SKM-1 treated with dmso at 0.1 percent for 144 hours (cell line): Measurements from ENCODE around the gene ISLR.
A peak's percentile ranks its signal among the peaks of the same experiment; 100 is the strongest.

Source experiments
- DNase-seq: peaks from one replicate; lab custom pipeline; 2025; ENCODE audit not compliant: unreplicated experiment; lab: John Stamatoyannopoulos, UW

Gene ISLR

DNA sequence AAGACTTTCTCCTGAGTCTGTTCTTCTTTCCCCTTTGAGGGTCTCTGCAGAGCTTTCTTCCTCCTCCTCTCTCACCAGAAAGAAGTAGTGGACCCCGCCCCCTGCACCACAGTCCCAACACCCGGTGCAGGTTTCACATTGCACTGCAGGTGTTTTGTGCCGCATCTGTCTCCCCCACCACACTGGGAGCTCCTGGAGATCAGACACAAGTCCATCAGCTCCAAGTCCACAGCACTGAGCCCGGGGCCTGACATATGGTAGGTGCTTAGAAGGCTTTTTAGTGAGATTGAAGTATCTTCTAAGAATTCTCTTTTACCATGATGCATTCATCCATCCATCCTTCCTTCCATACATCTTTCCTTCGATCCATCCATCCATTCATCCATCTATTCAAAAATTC, 19.2 kb downstream of the ISLR start:
- DNase-seq: no peak

- no peak for DNase-seq
Observed at GRCh38 chr15:74193299-74193718, 19.8 kb downstream of the ISLR start.

- DNase-seq: no peak
Observed at GRCh38 chr15:74193905-74194304, 20.4 kb downstream of the ISLR start.

- DNase-seq: no peak
Observed at GRCh38 chr15:74194572-74195559, 21.4 kb downstream of the ISLR start.

DNA sequence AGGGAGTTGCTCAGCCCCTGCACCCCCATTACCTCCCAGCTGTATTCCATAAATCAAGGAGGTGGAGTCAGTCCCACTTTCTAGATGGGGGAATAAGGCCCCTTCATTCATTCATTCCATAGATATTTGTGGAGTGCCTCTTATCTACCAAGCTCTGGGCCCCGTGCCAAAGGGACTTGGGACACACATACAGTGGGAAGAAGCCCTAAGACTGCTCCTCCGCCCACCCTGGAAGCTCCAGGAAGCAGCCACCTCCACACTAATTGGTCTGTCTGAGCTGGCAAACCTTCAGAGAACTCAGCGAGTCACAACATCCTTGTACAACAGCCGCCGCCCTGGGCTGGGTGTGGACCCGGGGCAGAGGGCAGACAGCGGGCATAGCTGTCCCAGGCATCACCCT, 22.7 kb downstream of the ISLR start:
- DNase-seq: no peak

DNA sequence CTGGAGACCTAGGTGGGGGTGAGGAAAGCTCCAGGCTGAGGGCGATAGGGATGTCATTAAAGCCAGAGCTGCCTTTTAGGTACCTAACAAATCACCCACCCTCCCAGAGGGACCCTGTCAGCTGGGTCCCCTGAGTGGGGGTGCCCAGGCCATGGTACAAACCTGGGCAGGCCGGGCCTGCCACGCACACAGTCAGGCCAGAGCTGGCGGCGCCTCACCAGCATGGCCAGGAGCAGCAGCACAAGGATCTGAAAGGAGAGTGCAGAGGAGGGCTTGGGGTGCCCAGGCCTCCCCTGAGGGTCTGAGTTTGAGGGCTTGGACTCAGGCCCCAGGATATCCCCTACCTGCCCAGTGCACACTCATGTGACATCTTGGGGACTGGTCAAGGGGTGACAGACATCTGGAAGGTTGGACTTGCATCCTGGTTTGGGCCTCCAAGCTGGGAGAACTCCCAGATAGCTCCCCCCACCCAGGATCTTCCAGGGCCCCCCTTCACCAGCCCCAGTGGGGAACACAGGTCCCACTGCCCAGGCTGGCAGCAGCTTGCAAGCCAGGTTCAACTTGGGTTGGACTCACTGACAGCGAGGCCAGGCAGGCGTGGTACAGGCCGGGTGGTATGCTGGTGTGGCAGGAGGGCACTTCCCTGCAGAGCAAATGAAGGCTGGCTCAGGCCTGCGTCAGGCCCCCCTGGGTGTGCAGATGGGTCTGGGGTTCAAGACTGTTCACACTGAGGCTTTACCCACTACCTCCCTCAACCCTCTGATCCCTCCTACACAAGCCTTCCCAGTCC, 23.9 kb downstream of the ISLR start:
- no peak for DNase-seq

DNA sequence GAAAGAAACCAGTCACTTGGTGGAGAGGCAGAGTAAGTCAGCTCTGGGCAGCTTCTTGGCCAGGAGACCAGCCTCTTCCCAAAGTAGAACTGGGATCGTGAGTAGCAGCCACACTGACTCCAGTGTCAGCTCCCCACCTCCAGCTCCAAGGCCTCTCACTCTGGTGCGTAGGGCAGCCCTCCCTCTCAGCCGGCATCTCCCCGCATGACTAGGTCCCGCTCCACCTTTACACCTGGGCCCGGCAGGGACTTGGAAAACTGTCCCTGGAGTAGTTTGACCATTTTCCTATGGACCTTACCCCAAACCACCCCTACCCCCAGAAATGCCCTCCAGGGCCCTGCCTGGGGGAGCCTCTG, 25.8 kb downstream of the ISLR start:
- DNase-seq: no peak

- no peak for DNase-seq
Observed at GRCh38 chr15:74200412-74200815, 26.9 kb downstream of the ISLR start.

DNA sequence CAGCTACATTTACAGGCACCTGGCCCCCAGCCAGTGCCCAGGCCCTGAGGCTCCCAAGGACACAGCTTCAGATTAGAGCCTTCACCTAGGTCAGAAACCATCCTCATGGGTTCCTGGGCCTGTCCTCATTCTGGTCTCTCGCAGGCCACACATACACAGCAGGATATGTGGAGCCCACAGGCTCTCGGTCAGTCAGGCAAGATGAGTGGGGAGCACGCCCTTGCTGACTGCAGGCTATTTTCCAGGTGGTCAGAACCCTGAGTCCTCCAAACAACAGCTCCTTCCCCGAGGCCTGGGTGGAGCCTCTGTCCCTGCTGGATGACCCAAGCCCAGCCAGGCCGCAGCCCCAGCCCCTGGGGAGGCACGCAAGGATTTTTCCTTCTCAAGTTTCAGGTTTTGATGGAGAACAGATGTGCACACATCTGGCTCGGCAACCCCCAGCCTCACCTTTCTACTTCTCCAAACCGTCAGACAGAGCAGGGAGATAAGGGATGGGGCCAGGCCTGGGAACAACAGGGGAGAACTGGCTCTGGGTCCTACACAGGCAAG, 27.4 kb downstream of the ISLR start:
- DNase-seq: no peak

DNA sequence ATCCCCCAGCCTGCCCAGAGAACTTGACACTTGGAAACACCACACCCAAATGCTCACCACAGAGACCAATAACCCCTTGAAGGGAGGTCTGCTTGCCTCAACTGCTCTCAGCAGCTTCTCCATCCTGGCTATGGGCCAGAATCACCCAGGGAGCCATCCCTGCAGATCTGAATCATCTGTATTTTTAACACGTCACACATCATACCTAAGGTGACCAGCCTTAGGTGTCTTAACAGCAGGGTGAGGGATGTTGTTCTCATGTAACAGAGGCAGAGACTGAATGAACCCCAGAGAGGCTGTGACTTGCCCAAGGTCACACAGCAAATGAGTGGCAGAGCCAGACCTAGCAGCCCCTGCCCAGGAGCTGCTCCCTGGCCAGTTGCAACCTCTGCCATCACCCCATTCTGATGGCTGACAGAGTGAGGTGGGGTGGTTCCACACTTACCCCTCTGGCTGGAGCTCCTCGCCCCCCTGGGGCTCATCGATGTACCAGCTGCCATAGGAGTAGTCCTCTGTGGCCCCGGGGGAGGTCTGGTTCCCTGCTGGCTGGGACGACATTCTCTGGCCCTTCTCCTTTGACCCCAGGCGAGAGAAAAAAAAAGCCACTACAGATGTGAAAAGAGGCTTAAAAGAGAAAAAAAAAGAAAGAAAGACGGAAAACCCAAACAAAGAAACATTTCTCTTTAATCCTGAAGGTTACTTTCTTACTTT, 28.4 kb downstream of the ISLR start:
- no peak for DNase-seq

GRCh38 chr15:74202452-74203401, 29.2 kb downstream of the ISLR start, which contains the start of gene STRA6:
STRA6 (minus strand) TSS chr15:74202787; CDS start chr15:74202267, 520 bp downstream.
- peak; percentile 7 for DNase-seq

DNA sequence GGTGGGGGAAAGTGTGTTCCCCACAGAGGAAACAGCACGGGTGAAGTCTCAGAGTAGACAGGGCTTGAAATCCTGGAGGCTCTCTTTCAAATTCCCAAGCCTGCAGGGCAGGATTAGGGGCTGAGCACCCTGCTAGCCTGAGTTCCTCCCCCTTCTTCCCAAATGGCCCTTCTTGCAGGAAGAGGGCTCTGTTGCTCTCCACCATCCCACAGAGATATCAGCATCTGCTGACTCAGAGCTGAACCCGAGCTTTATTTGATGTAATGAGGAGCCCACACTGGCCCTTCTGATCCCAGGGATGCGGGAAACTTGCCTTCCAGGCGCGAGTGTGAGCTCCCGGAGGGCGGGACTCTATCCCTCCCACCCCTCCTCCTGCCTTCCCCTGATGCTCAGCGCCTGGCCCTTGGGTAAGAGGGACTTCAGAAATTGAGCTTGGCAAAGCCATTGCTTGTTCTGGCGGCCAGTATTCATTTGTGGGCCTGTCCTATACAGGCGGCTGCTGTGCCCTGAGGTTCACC, 30.5 kb downstream of the ISLR start:
- no peak for DNase-seq

DNA sequence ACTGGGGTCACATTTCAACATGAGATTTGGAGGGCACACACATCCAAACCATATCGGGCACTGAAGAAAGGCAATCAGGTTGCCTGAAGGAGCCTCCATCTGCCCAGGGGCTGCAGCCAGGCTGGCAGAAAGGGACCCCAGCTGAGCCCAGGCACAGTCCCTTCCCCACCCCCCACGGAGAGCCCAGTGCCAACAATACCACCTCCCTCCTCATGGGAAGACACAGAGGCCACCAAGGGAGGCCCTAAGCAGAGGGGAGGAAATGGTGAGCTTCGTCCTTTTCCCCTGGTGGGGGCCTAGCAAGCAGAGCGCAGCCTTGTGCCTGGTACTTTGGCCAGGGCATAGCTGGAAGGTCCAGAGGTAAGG, 32.1 kb downstream of the ISLR start:
- DNase-seq: no peak

DNA sequence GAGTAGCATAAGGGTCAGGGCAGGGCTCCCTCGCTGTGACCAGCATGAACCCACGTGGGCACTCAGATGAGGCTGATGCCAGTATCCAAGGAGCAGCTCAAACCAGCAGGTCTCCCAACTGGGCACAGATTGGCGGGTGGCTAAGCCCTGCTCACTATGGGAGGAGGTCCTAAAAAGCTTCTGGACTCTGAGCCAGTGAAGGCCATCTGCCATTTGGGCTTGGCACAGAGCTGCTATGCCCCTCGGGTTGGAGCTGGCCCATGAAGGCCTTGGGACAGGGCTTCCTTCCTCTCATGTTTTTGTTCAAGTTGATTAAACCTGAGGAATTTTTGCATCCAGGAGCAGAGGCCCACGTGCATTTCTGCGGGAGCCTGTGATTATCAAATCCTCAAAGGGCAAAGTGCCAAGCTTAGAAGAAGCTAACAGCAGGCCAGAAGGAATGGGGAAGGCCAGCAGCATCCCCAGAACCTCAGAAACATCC, 33.3 kb downstream of the ISLR start:
- DNase-seq: no peak

GRCh38 chr15:74207652-74208440, 34.3 kb downstream of the ISLR start:
- no peak for DNase-seq

DNA sequence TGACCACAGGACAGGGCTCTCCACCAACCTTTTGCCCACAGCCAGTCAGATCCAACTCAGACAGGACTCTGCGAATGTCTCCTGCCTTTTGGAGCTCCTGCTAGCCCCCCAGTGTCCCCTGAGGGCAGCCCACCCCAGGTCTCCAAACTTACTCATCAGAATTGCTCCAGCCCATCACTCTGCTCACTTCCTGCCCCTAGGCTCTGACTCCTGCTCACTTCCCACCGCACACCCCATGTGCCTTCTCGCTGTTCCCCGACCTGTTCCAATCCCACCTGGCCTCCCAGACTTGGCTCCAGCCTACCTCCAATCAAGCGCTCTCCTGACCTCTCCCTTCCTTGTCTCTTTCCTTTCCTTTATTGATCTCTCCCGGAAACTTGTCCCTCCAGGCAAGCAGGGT, 35.0 kb downstream of the ISLR start:
- DNase-seq: no peak

DNA sequence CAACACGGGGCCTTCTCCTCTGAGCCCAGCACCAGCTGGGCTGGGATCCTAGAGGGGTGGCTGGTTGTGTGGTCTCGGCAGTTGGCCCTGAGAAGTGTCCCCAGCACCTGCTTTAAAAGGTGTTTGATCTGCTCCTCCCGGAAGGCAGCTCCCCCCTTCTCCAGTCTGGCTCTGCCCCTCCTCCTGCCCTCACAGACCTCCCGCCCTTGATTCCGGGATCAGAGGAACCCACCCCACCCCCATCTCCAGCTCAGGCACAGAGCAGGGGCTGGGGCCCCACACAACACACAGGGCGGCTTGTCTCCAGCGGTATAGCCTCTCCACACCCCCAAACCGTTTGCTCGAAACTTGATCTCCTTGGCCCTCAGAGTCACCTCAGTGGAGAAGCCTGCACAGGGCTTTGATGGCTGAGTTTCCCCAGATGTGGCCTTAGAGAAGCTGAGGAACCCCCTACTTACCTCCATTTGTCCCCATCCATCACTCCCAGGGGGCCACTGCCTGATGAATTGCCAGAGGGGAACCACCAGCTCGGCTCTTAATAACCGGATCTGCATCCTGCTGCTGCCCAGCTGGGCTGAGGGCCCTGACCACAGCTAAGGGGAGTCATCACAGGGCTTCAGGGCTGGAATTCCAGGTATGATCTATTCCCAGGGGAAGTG, 35.5 kb downstream of the ISLR start:
- DNase-seq: no peak

- DNase-seq: no peak
Observed at GRCh38 chr15:74209560-74209958, 36.0 kb downstream of the ISLR start.
